ENCODE results near the gene HSPG2.

- TF ChIP-seq TEAD4 (IDR thresholded peaks at IDR 0.05) (no peak), MAX (IDR thresholded peaks at IDR 0.05) (no peak)
Measured at GRCh38 chr1:21950734-21951133, 13.6 kb upstream of the HSPG2 start.
